ENCODE measurements around the gene AUNIP.
"Not testable (repeated sequence)": the region's sequence is repeated elsewhere in the genome, so short reads cannot be mapped to it uniquely, and the experiment has no call there.

AUNIP gene

GRCh38 chr1:25864434-25864833, 5.2 kb upstream of the AUNIP start:
- no peak for DNase-seq (ENCODE audit: low read depth, low spot score)

GRCh38 chr1:25863486-25864262, 4.4 kb upstream of the AUNIP start:
- no peak for DNase-seq (ENCODE audit: low read depth, low spot score)

GRCh38 chr1:25862785-25863485, 3.7 kb upstream of the AUNIP start:
- DNase-seq (ENCODE audit: low read depth, low spot score), result no peak

GRCh38 chr1:25861316-25862286, 2.3 kb upstream of the AUNIP start:
- DNase-seq (ENCODE audit: low read depth, low spot score), result no peak

- DNase-seq (ENCODE audit: low read depth, low spot score), result no peak
Observed at GRCh38 chr1:25858494-25858893, 763 bp downstream of the AUNIP start.

- DNase-seq (ENCODE audit: low read depth, low spot score), result no peak
Observed at GRCh38 chr1:25856856-25857255, 2.4 kb downstream of the AUNIP start.

- no peak for DNase-seq (ENCODE audit: low read depth, low spot score)
Observed at GRCh38 chr1:25854554-25854953, 4.7 kb downstream of the AUNIP start.

- DNase-seq (ENCODE audit: low read depth, low spot score), result no peak
Observed at GRCh38 chr1:25848531-25848930, 10.7 kb downstream of the AUNIP start.

- no peak for DNase-seq (ENCODE audit: low read depth, low spot score)
Observed at GRCh38 chr1:25847929-25848328, 11.3 kb downstream of the AUNIP start.

- DNase-seq (ENCODE audit: low read depth, low spot score), result no peak
Observed at GRCh38 chr1:25845664-25846063, 13.6 kb downstream of the AUNIP start.

- no peak for DNase-seq (ENCODE audit: low read depth, low spot score)
Observed at GRCh38 chr1:25844536-25845337, 14.5 kb downstream of the AUNIP start.

- DNase-seq (ENCODE audit: low read depth, low spot score), result no peak
Observed at GRCh38 chr1:25843483-25843882, 15.8 kb downstream of the AUNIP start.

GRCh38 chr1:25839808-25840207, 19.4 kb downstream of the AUNIP start:
- DNase-seq (ENCODE audit: low read depth, low spot score), result not testable (repeated sequence)

- no peak for DNase-seq (ENCODE audit: low read depth, low spot score)
Observed at GRCh38 chr1:25837262-25837875, 21.9 kb downstream of the AUNIP start.

GRCh38 chr1:25836695-25837094, 22.6 kb downstream of the AUNIP start:
- DNase-seq (ENCODE audit: low read depth, low spot score), result peak; percentile 10

- no peak for DNase-seq (ENCODE audit: low read depth, low spot score)
Observed at GRCh38 chr1:25834894-25835293, 24.4 kb downstream of the AUNIP start.

GRCh38 chr1:25833158-25833557, 26.1 kb downstream of the AUNIP start:
- no peak for DNase-seq (ENCODE audit: low read depth, low spot score)

- no peak for DNase-seq (ENCODE audit: low read depth, low spot score)
Observed at GRCh38 chr1:25832336-25833037, 26.8 kb downstream of the AUNIP start.

GRCh38 chr1:25831569-25832196, 27.6 kb downstream of the AUNIP start:
- no peak for DNase-seq (ENCODE audit: low read depth, low spot score)

GRCh38 chr1:25829046-25829445, 30.2 kb downstream of the AUNIP start:
- no peak for DNase-seq (ENCODE audit: low read depth, low spot score)
